Measurements from ENCODE around the gene DARS1.
A peak's percentile ranks its signal among the peaks of the same experiment; 100 is the strongest.

The DARS1 gene

DNA sequence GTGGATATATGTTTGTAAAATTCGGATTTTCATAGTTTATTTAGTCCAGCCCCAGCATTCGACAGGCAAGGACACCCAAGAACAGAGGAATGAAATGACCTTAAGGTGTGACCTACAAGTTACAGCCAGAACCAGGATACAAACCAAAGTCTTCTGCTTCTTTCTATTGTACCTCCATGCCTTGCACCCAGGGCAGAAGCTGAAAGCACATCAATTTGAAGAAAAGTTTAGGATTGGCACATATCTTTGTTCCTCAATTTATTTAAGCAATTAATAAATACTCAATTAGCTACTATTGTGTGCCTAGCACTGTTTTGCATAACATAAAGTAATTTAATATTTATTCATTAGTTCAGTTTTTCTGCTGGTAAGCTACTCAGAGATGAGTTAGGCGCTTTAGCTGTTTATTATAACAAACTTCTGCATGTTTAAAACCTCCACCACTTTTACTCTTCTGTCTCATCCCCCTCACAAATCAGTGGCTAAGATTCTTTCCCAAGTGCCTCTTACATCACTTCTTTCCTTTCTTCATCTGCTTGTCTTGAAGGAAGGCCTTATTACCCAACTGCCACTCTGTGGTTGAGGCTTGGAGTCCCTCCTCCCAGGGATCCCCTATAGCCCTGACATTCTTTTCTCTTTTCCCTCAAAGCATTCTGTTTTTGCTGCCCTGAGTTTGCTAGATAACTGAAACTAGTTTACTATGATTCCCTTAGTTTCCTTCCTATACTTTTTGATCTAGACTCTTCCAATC lies 37.1 kb upstream of the DARS1 start:
- no peak overlapping the region for H3K4me3 ChIP-seq (replicated peaks; ENCODE audit: low read depth, low read length)
- TF ChIP-seq, protein P1, sequence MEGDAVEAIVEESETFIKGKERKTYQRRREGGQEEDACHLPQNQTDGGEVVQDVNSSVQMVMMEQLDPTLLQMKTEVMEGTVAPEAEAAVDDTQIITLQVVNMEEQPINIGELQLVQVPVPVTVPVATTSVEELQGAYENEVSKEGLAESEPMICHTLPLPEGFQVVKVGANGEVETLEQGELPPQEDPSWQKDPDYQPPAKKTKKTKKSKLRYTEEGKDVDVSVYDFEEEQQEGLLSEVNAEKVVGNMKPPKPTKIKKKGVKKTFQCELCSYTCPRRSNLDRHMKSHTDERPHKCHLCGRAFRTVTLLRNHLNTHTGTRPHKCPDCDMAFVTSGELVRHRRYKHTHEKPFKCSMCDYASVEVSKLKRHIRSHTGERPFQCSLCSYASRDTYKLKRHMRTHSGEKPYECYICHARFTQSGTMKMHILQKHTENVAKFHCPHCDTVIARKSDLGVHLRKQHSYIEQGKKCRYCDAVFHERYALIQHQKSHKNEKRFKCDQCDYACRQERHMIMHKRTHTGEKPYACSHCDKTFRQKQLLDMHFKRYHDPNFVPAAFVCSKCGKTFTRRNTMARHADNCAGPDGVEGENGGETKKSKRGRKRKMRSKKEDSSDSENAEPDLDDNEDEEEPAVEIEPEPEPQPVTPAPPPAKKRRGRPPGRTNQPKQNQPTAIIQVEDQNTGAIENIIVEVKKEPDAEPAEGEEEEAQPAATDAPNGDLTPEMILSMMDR (IDR thresholded peaks at IDR 0.05; ENCODE audit: low read length, missing control alignments), result no peak
- DNase-seq (ENCODE audit: low read depth), result peak; percentile 20

DNA sequence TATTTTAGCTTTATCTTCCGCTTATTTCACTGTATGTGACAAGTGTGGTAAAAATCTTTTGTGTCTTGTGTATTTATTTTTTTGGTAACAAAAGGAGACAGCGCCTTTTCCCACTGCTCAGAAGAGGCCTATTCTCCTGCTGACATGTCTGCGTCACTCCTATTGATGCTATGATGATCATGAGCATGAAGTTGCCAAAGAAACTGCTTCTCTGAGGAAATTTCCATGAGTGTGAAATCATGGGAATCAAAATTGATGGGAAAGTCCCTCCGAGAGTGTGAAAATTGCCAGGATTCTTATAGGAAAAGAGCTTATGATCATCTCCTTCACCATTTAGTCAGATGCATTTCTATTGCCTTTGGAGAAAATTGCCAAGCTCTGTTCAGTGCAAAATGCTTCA lies 36.5 kb upstream of the DARS1 start:
- no peak for DNase-seq (ENCODE audit: low read depth)
- TF ChIP-seq, protein P1 (IDR thresholded peaks at IDR 0.05; ENCODE audit: low read length, missing control alignments), result no peak
- no peak overlapping the region for H3K4me3 ChIP-seq (replicated peaks; ENCODE audit: low read depth, low read length)

DNA sequence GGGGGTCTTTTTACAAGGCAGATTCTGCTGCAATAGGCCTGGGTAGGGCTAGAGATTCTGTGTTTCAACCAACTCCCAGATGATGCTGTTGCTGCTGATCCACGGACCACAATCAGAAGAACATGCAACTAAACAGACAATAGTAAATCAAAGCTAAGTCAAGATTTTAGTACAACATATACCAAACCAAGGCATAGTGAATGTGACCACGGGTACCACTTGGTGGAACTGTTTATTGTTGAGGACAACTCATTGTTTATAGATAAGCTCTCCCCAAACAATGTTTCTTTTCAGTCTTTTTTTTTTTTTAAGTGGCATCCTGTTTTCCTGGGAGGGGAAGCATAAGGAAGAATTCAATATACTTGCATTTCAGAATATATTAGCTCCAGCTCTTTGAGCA lies 36.0 kb upstream of the DARS1 start:
- H3K4me3 ChIP-seq (replicated peaks; ENCODE audit: low read depth, low read length), result no peak overlapping the region
- TF ChIP-seq, protein P1 (IDR thresholded peaks at IDR 0.05; ENCODE audit: low read length, missing control alignments), result no peak
- DNase-seq (ENCODE audit: low read depth), result no peak

DNA sequence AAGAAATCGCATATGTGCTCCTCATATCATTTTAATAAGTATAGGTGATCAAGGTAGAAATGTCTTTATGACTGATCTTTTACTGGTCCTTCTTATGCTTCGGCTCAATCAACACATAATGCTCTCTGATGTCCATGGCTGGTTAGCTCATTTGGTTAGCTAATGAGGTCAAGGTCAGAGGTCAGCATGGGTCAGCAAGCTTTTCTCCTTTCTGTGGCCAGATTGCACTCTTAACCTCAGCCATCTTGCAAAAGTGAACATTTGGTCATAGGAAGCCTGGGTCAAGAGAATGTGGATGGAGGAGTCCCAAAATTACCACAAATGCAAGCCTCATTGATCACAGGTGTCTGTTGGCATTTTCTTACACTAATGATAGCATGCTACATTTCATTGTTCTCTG lies 35.4 kb upstream of the DARS1 start:
- DNase-seq (ENCODE audit: low read depth), result no peak
- TF ChIP-seq, protein P1 (IDR thresholded peaks at IDR 0.05; ENCODE audit: low read length, missing control alignments), result no peak
- no peak overlapping the region for H3K4me3 ChIP-seq (replicated peaks; ENCODE audit: low read depth, low read length)

DNA sequence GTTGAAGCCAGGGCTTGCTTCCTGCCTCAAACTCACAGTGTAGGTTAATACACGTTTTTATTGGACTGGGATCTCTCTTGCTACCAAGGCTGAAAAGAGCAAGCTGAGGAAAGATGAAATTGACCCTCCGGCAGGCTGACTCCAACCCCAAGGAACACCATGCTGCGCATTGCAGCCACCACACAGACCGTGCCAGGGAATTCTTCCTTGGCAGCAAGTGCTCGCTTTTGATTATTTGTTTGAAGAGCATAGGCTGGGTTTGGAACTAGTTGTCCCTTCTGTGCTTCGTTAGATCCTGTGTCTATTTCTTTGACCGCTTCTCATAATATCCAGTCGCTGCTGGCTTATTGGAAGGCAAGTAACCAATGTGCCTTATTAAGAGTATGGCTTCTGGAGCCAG lies 34.4 kb upstream of the DARS1 start:
- no peak for DNase-seq (ENCODE audit: low read depth)
- TF ChIP-seq, protein P1 (IDR thresholded peaks at IDR 0.05; ENCODE audit: low read length, missing control alignments), result no peak

DNA sequence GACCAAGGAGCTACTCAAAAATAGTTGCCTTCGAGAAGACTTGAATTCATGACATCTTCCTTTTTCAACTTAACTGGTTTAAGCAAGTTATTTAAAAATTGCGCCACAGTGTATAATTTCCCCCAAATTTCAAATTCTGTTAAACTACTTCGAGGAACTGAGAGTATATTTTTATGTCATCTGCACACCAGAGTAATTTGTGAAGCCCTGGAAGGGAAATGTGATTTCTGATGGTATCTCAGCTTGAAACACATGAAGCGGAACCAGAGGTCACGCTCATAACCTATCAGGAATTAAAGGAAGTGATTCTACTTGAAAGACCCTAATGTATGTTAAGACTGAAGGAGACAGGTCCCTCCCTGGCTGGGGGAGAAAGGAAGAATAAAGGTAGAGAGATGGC lies 33.9 kb upstream of the DARS1 start:
- no peak for DNase-seq (ENCODE audit: low read depth)
- TF ChIP-seq, protein P1 (IDR thresholded peaks at IDR 0.05; ENCODE audit: low read length, missing control alignments), result no peak
- no peak overlapping the region for H3K4me3 ChIP-seq (replicated peaks; ENCODE audit: low read depth, low read length)

More for the DNA sequence above, 34.4 kb upstream of the DARS1 start:
- no peak overlapping the region for H3K4me3 ChIP-seq (replicated peaks; ENCODE audit: low read depth, low read length)

DNA sequence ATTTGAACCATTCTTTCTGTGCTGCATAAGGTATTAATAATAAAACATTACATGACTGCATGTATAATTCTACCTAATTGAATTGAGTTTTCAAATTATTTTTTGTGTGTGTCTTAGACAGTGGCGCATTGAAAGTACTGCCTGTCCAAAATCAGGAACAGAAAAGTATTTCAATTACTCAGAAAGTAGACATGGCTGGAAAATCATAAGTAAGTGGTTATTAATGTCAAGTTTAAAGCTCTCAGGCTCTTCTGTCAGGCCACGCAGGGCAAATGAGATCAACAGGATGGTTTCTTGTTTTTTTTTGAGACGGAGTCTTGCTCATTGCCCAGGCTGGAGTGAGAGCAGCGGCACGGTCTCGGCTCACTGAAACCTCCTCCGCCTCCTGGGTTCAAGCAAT lies 32.4 kb upstream of the DARS1 start:
- TF ChIP-seq, protein P1 (IDR thresholded peaks at IDR 0.05; ENCODE audit: low read length, missing control alignments), result no peak
- DNase-seq (ENCODE audit: low read depth), result no peak
- H3K4me3 ChIP-seq (replicated peaks; ENCODE audit: low read depth, low read length), result no peak overlapping the region

All from fibroblast of pulmonary artery (primary cell).